NK-92 (cell line): Measurements from ENCODE around the gene PERP.
"Not testable (repeated sequence)": the region's sequence is repeated elsewhere in the genome, so short reads cannot be mapped to it uniquely, and the experiment has no call there.

Experiments
- DNase-seq: peaks from one replicate; lab custom pipeline; 2025; ENCODE audit not compliant: unreplicated experiment; lab: John Stamatoyannopoulos, UW

The PERP gene

GRCh38 chr6:138105880-138106664, 1.1 kb downstream of the PERP start:
- no peak for DNase-seq

GRCh38 chr6:138105446-138105845, 1.8 kb downstream of the PERP start:
- no peak for DNase-seq

- no peak for DNase-seq
Observed at GRCh38 chr6:138104618-138105213, 2.5 kb downstream of the PERP start.

GRCh38 chr6:138103871-138104270, 3.3 kb downstream of the PERP start:
- no peak for DNase-seq

GRCh38 chr6:138101946-138102731, 5.1 kb downstream of the PERP start:
- DNase-seq = no peak

GRCh38 chr6:138099832-138100231, 7.4 kb downstream of the PERP start:
- no peak for DNase-seq

- DNase-seq = no peak
Observed at GRCh38 chr6:138098306-138098705, 8.9 kb downstream of the PERP start.

GRCh38 chr6:138094260-138094659, 13.0 kb downstream of the PERP start:
- DNase-seq = no peak

- DNase-seq = no peak
Observed at GRCh38 chr6:138093632-138094031, 13.6 kb downstream of the PERP start.

GRCh38 chr6:138092686-138093085, 14.5 kb downstream of the PERP start:
- DNase-seq = no peak

GRCh38 chr6:138089325-138089724, 17.9 kb downstream of the PERP start:
- DNase-seq = no peak

- no peak for DNase-seq
Observed at GRCh38 chr6:138088326-138088762, 18.9 kb downstream of the PERP start.

- no peak for DNase-seq
Observed at GRCh38 chr6:138087593-138088325, 19.5 kb downstream of the PERP start.

- no peak for DNase-seq
Observed at GRCh38 chr6:138086573-138087196, 20.5 kb downstream of the PERP start.

- DNase-seq = no peak
Observed at GRCh38 chr6:138085839-138086222, 21.4 kb downstream of the PERP start.

- no peak for DNase-seq
Observed at GRCh38 chr6:138084904-138085838, 22.0 kb downstream of the PERP start.

GRCh38 chr6:138082232-138082631, 25.0 kb downstream of the PERP start:
- DNase-seq = no peak

- not testable (repeated sequence) for DNase-seq
Observed at GRCh38 chr6:138079556-138079955, 27.7 kb downstream of the PERP start.

- DNase-seq = no peak
Observed at GRCh38 chr6:138078491-138078890, 28.7 kb downstream of the PERP start.

- no peak for DNase-seq
Observed at GRCh38 chr6:138073264-138073663, 34.0 kb downstream of the PERP start.
